Renal pelvis (tissue), 12 donors: ENCODE results near the gene CHMP6. TPM values are rescaled to one million over a fixed set of nuclear protein-coding genes. Genes with fewer than 3 reads are reported as not detected.

Experiments
- DNase-seq: peaks from one replicate; pipeline ENCODE4 v3.0.0-alpha.2; 2013
- long read RNA-seq, 16 experiments: transcript quantifications; one replicate each; lab custom pipeline, GENCODE V29; 2026
- polyA plus RNA-seq, 3 donors: library from polyadenylated mRNA; unstranded; fragments of 120-200 nt; gene quantifications; one replicate each; pipeline ENCODE4 v1.2.1, GENCODE V29; 2013; ENCODE audit not compliant: insufficient read length in 3 of 3

CHMP6 gene
- 10 to 100 TPM; 24.8 to 30.7 (median 26.4) TPM for polyA plus RNA-seq
- long read RNA-seq, donor 1, transcript CHMP6-201 (8 exons, 1,664 nt) = major isoform, 13 of 13 reads
- long read RNA-seq, donor 1, partial matches to known transcripts = 0 of 13 reads
- long read RNA-seq, donor 1, other reads (novel, unspliced or antisense) = 0 of 13 reads
- long read RNA-seq, donor 2, transcript CHMP6-201 (8 exons, 1,664 nt) = major isoform, 18 of 18 reads
- long read RNA-seq, donor 2, partial matches to known transcripts = 0 of 18 reads
- long read RNA-seq, donor 2, other reads (novel, unspliced or antisense) = 0 of 18 reads
- long read RNA-seq, donor 3, transcript CHMP6-201 (8 exons, 1,664 nt) = major isoform, 12 of 17 reads
- long read RNA-seq, donor 3, partial matches to known transcripts = 5 of 17 reads
- long read RNA-seq, donor 3, other reads (novel, unspliced or antisense) = 0 of 17 reads
- long read RNA-seq, donor 4, transcript CHMP6-201 (8 exons, 1,664 nt) = major isoform, 22 of 22 reads
- long read RNA-seq, donor 4, partial matches to known transcripts = 0 of 22 reads
- long read RNA-seq, donor 4, other reads (novel, unspliced or antisense) = 0 of 22 reads
- long read RNA-seq, donor 5, transcript CHMP6-201 (8 exons, 1,664 nt) = major isoform, 12 of 12 reads
- long read RNA-seq, donor 5, partial matches to known transcripts = 0 of 12 reads
- long read RNA-seq, donor 5, other reads (novel, unspliced or antisense) = 0 of 12 reads
- long read RNA-seq, donor 6, transcript CHMP6-201 (8 exons, 1,664 nt) = major isoform, 13 of 13 reads
- long read RNA-seq, donor 6, partial matches to known transcripts = 0 of 13 reads
- long read RNA-seq, donor 6, other reads (novel, unspliced or antisense) = 0 of 13 reads
- long read RNA-seq, donor 7, transcript CHMP6-201 (8 exons, 1,664 nt) = major isoform, 27 of 32 reads
- long read RNA-seq, donor 7, partial matches to known transcripts = 5 of 32 reads
- long read RNA-seq, donor 7, other reads (novel, unspliced or antisense) = 0 of 32 reads
- long read RNA-seq, donor 8, transcript CHMP6-201 (8 exons, 1,664 nt) = major isoform, 10 of 10 reads
- long read RNA-seq, donor 8, partial matches to known transcripts = 0 of 10 reads
- long read RNA-seq, donor 8, other reads (novel, unspliced or antisense) = 0 of 10 reads
- long read RNA-seq, donor 9, transcript CHMP6-201 (8 exons, 1,664 nt) = major isoform, 22 of 22 reads
- long read RNA-seq, donor 9, partial matches to known transcripts = 0 of 22 reads
- long read RNA-seq, donor 9, other reads (novel, unspliced or antisense) = 0 of 22 reads
- long read RNA-seq, donor 10, transcript CHMP6-201 (8 exons, 1,664 nt) = major isoform, 16 of 16 reads
- long read RNA-seq, donor 10, partial matches to known transcripts = 0 of 16 reads
- long read RNA-seq, donor 10, other reads (novel, unspliced or antisense) = 0 of 16 reads
- long read RNA-seq, donor 11, transcript CHMP6-201 (8 exons, 1,664 nt) = major isoform, 13 of 13 reads
- long read RNA-seq, donor 11, partial matches to known transcripts = 0 of 13 reads
- long read RNA-seq, donor 11, other reads (novel, unspliced or antisense) = 0 of 13 reads
- long read RNA-seq, donor 12, transcript CHMP6-201 (8 exons, 1,664 nt) = major isoform, 23 of 30 reads
- long read RNA-seq, donor 12, partial matches to known transcripts = 7 of 30 reads
- long read RNA-seq, donor 12, other reads (novel, unspliced or antisense) = 0 of 30 reads
- long read RNA-seq, donor 13, transcript CHMP6-201 (8 exons, 1,664 nt) = major isoform, 8 of 8 reads
- long read RNA-seq, donor 13, partial matches to known transcripts = 0 of 8 reads
- long read RNA-seq, donor 13, other reads (novel, unspliced or antisense) = 0 of 8 reads
- long read RNA-seq, donor 14 = 0 reads
- long read RNA-seq, donor 15 = 0 reads
- long read RNA-seq, donor 16, transcript CHMP6-201 (8 exons, 1,664 nt) = major isoform, 29 of 29 reads
- long read RNA-seq, donor 16, partial matches to known transcripts = 0 of 29 reads
- long read RNA-seq, donor 16, other reads (novel, unspliced or antisense) = 0 of 29 reads

- DNase-seq = peak; percentile 80
Measured at GRCh38 chr17:80991645-80992076, at the start of gene CHMP6. TSS of gene CHMP6 (plus strand) at chr17:80991841. CDS start at chr17:80991919, 78 bp downstream.

- no peak for DNase-seq
Measured at GRCh38 chr17:80942423-80943345, 49.0 kb upstream of the CHMP6 start.

GRCh38 chr17:80943346-80944145 lies 48.1 kb upstream of the CHMP6 start:
- no peak for DNase-seq

GRCh38 chr17:80944326-80944725 lies 47.3 kb upstream of the CHMP6 start:
- no peak for DNase-seq

GRCh38 chr17:80945736-80946135 lies 45.9 kb upstream of the CHMP6 start:
- DNase-seq = no peak

GRCh38 chr17:80946449-80946848 lies 45.2 kb upstream of the CHMP6 start:
- DNase-seq = no peak

- no peak for DNase-seq
Measured at GRCh38 chr17:80947200-80947940, 44.3 kb upstream of the CHMP6 start.

GRCh38 chr17:80948019-80948975 lies 43.3 kb upstream of the CHMP6 start:
- DNase-seq = no peak

GRCh38 chr17:80948976-80949450 lies 42.6 kb upstream of the CHMP6 start:
- DNase-seq = no peak

GRCh38 chr17:80949451-80950421 lies 41.9 kb upstream of the CHMP6 start:
- no peak for DNase-seq

GRCh38 chr17:80950466-80951120 lies 41.0 kb upstream of the CHMP6 start:
- DNase-seq = no peak

GRCh38 chr17:80951121-80952090 lies 40.2 kb upstream of the CHMP6 start:
- no peak for DNase-seq

GRCh38 chr17:80952291-80952690 lies 39.4 kb upstream of the CHMP6 start:
- DNase-seq = no peak
